ENCODE measurements around the gene TASP1. TPM values are rescaled to one million over a fixed set of nuclear protein-coding genes. Genes with fewer than 3 reads are reported as not detected.

The TASP1 gene
- total and polyA plus RNA-seq, 10 of the 15 experiments (the other 5 are each of a cell fraction or from before 2014, with no cell fraction given): 7.4 to 17.8 (median 10.5) TPM

GRCh38 chr20:13478366-13478765 lies 160.4 kb downstream of the TASP1 start (continued):
- TF ChIP-seq ZBTB11 (CRISPR knock-in tag; IDR thresholded peaks at IDR 0.05): no peak

GRCh38 chr20:13474467-13474866 lies 164.3 kb downstream of the TASP1 start:
- CTCF ChIA-PET: no interaction called here
- Histone ChIP-seq H3K4me2 (ENCODE audit: control insufficient read depth, insufficient read depth) (no peak overlapping the region), H3K4me1 (ENCODE audit: control insufficient read depth, insufficient read depth, low read length) (no peaks in the 10 kb centered on the region), H3K27ac (ENCODE audit: control insufficient read depth, insufficient read depth) (no peak overlapping the region), H3K4me3 (no peak overlapping the region), H3K36me3 (ENCODE audit: control insufficient read depth in 2 of 2, insufficient read depth in 2 of 2, low read length in 1 of 2) (no peaks in the 10 kb centered on the region), H3K27me3 (replicated peaks in 1 of 2; ENCODE audit: control insufficient read depth in 2 of 2, insufficient read depth in 2 of 2, low read length in 1 of 2) (no peaks in the 10 kb centered on the region), H4K20me1 (ENCODE audit: control insufficient read depth, insufficient read depth) (no peaks in the 10 kb centered on the region), H2AFZ (ENCODE audit: control insufficient read depth, low read depth, low read length) (no peak overlapping the region), H3K9me3 (replicated peaks; ENCODE audit: control insufficient read depth, insufficient read depth, low read length) (no peaks in the 10 kb centered on the region; the same call in 2 of the 3 replicates), H3K9ac (ENCODE audit: control insufficient read depth, insufficient read depth, low read length) (no peak overlapping the region), H3K79me2 (ENCODE audit: control insufficient read depth, insufficient read depth, low read length) (no peaks in the 10 kb centered on the region)
- POLR2A ChIA-PET: no interaction called here
- in situ Hi-C loops (cut with MboI) (loop anchor here (25.0 kb wide), 1 partner anchor 313 kb away; the partner anchor contains the start of genes ESF1 and NDUFAF5), intact Hi-C loops (cut with micrococcal nuclease; ENCODE audit: unreplicated experiment) (no loop called here)
- no peak for ATAC-seq
- SMC1A ChIA-PET (ENCODE audit: uncharacterized antibody, unreplicated experiment): no interaction called here
- no peak for DNase-seq (ENCODE audit: low read depth, low spot score)
- no peak for FAIRE-seq
- 39% methylated on average over 1 of the region's 1 CpG for WGBS (ENCODE audit: insufficient coverage, insufficient replicate concordance, low lambda C conversion rate, missing lambda C conversion rate)
- RAD21 ChIA-PET (ENCODE audit: unreplicated experiment): no interaction called here
- no TSS peak for BruUV-seq (replicated peaks)
- no peak for TF ChIP-seq TCF7 (IDR thresholded peaks at IDR 0.05; ENCODE audit: borderline replicate concordance)
- no peak for TF ChIP-seq IKZF2 (IDR thresholded peaks at IDR 0.05)
- TF ChIP-seq RUNX3 (IDR thresholded peaks at IDR 0.05; ENCODE audit: low read length): no peak
- TF ChIP-seq SUZ12 (IDR thresholded peaks at IDR 0.05; ENCODE audit: unreplicated experiment): no peak
- TF ChIP-seq PKNOX1 (IDR thresholded peaks at IDR 0.05): no peak
- no peak for TF ChIP-seq MLLT1 (IDR thresholded peaks at IDR 0.05)
- TF ChIP-seq ATF3 (IDR thresholded peaks at IDR 0.05; ENCODE audit: borderline replicate concordance, extremely low read depth, low read depth, low read length): no peak
- TF ChIP-seq ESRRA (IDR thresholded peaks at IDR 0.05; ENCODE audit: low read length): no peak
- no peak for TF ChIP-seq ATF2 (IDR thresholded peaks at IDR 0.05; ENCODE audit: low read length)
- TF ChIP-seq SPI1 (IDR thresholded peaks at IDR 0.05; ENCODE audit: borderline replicate concordance, insufficient read depth, low read depth, low read length): no peak
- no peak for TF ChIP-seq ATF7 (IDR thresholded peaks at IDR 0.05; ENCODE audit: low read depth)
- TF ChIP-seq CREM (IDR thresholded peaks at IDR 0.05; ENCODE audit: low read depth): no peak
- no peak for TF ChIP-seq MYC (IDR thresholded peaks at IDR 0.05; ENCODE audit: insufficient read depth, insufficient read length, insufficient replicate concordance, low read length, severe bottlenecking)
- TF ChIP-seq NBN (IDR thresholded peaks at IDR 0.05): no peak
- no peak for TF ChIP-seq STAT1 (conservative IDR thresholded peaks at IDR 0.05)
- TF ChIP-seq KDM1A (IDR thresholded peaks at IDR 0.05; ENCODE audit: borderline replicate concordance): no peak

Data from GM12878 (cell line).